ENCODE data around the gene DLGAP1. TPM values are rescaled to one million over a fixed set of nuclear protein-coding genes. Genes with fewer than 3 reads are reported as not detected.

The DLGAP1 gene
- total and polyA plus RNA-seq, 2 of the 8 experiments (the other 6 are each of a cell fraction or from before 2014, with no cell fraction given), result 11.8 to 16.9 TPM

GRCh38 chr18:4403836-4404235 is 51.3 kb downstream of the DLGAP1 start:
- Histone ChIP-seq H4K5ac (ENCODE audit: insufficient read length, low read depth, low read length) (no peak overlapping the region), H3K9me3 (ENCODE audit: insufficient read depth in 2 of 2, low read depth in 1 of 2, low read length in 1 of 2) (no peaks in the 10 kb centered on the region), H3K4me2 (ENCODE audit: insufficient read depth in 1 of 2, low read depth in 2 of 2, low read length in 2 of 2) (no peak overlapping the region), H2BK15ac (ENCODE audit: low read length) (no peak overlapping the region), H3K9ac (replicated peaks in 1 of 4; ENCODE audit: extremely low read depth in 1 of 4, low read depth in 3 of 4, low read length in 3 of 4) (no peak overlapping the region), H2AK5ac (ENCODE audit: low read depth, low read length) (no peak overlapping the region), H3K18ac (ENCODE audit: extremely low read depth, low read length) (no peak overlapping the region), H3K4ac (replicated peaks; ENCODE audit: insufficient read length, low read depth, low read length) (no peak overlapping the region), H4K20me1 (replicated peaks in 1 of 2; ENCODE audit: control insufficient read depth in 1 of 2, insufficient read depth in 2 of 2, low read length in 2 of 2) (peaks cover 0 to 2% of the 10 kb centered on the region in 2 experiments), H3K23ac (ENCODE audit: insufficient read length) (no peak overlapping the region), H3K23me2 (ENCODE audit: low read depth, low read length) (no peaks in the 10 kb centered on the region), H2BK12ac (ENCODE audit: low read depth, low read length) (no peak overlapping the region), H3K79me2 (ENCODE audit: control insufficient read depth in 1 of 2, insufficient read depth in 2 of 2, low read length in 2 of 2) (peaks cover 0 to 74% of the 10 kb centered on the region in 2 experiments; a peak in 2 of 4 replicates), H3K27ac (ENCODE audit: low read depth, low read length) (no peak overlapping the region), H3K4me3 (ENCODE audit: extremely low read depth in 1 of 4, insufficient read depth in 2 of 4, low read depth in 3 of 4, low read length in 4 of 4) (no peak overlapping the region), H3K14ac (ENCODE audit: insufficient read length) (no peak overlapping the region), H2BK5ac (ENCODE audit: low read depth, low read length) (no peak overlapping the region), H2AFZ (ENCODE audit: low read length) (no peak overlapping the region), H4K8ac (ENCODE audit: extremely low read depth, insufficient read depth, low read length) (no peak overlapping the region), H3K4me1 (replicated peaks in 1 of 4; ENCODE audit: control insufficient read depth in 3 of 4, insufficient read depth in 4 of 4, low read length in 3 of 4) (peaks cover 2 to 27% (median 11%) of the 10 kb centered on the region in 4 experiments; a peak in 6 of 7 replicates), H3K27me3 (replicated peaks in 1 of 4; ENCODE audit: control insufficient read depth in 3 of 4, extremely low read depth in 1 of 4, insufficient read depth in 3 of 4, low read length in 3 of 4) (no peaks in the 10 kb centered on the region), H2BK20ac (ENCODE audit: low read length) (no peak overlapping the region), H2BK120ac (replicated peaks; ENCODE audit: low read depth, low read length) (no peak overlapping the region), H3K56ac (replicated peaks; ENCODE audit: insufficient read length, low read depth, low read length) (no peak overlapping the region), H4K91ac (replicated peaks; ENCODE audit: insufficient read length, low read length) (no peak overlapping the region), H3K79me1 (ENCODE audit: low read depth, low read length) (peaks cover 2% of the 10 kb centered on the region; the same call in 1 of the 2 replicates), H3K36me3 (ENCODE audit: control insufficient read depth in 2 of 4, insufficient read depth in 4 of 4, low read length in 3 of 4) (no peaks in the 10 kb centered on the region)
- no peak for DNase-seq (ENCODE audit: low read depth in 1 of 2, low spot score in 2 of 2)
- ChIA-PET POLR2A (ENCODE audit: partially characterized antibody) (no interaction called here), CTCF (ENCODE audit: partially characterized antibody) (no interaction called here)
- no peak for FAIRE-seq
- WGBS, 2 experiments (ENCODE audit: extremely low coverage in 1 of 2, insufficient coverage in 1 of 2, insufficient read length in 1 of 2, insufficient replicate concordance in 2 of 2, low coverage in 1 of 2, low lambda C conversion rate in 2 of 2, missing lambda C conversion rate in 1 of 2), result 59% methylated on average over 1 of the region's 1 CpG; no CpG with 5 or more reads in 1 of the 2 experiments
- TF ChIP-seq PHF8 (conservative IDR thresholded peaks at IDR 0.05; ENCODE audit: low read depth, low read length) (no peak), SUZ12 (IDR thresholded peaks at IDR 0.05; ENCODE audit: low read length) (no peak), SAP30 (IDR thresholded peaks at IDR 0.05; ENCODE audit: insufficient read depth, insufficient replicate concordance, low read length) (no peak), BRCA1 (IDR thresholded peaks at IDR 0.05; ENCODE audit: low read depth, low read length) (no peak)
